Panc1 (cell line): ENCODE data around the gene C3orf49.

Experiments used
- SIN3A ChIP-seq: IDR thresholded peaks from 2 replicates; pipeline ENCODE4 v1.6.1; 2012; ENCODE audit warnings: low read depth, mild to moderate bottlenecking, low read length, moderate library complexity, borderline replicate concordance; ENCODE audit not compliant: insufficient read depth
- TCF7L2 ChIP-seq: IDR thresholded peaks from 2 replicates; pipeline ENCODE4 v1.6.1; 2011; ENCODE audit warnings: mild to moderate bottlenecking, low read depth, low read length, inconsistent platforms
- TF ChIP-seq, protein P1 (sequence below): fragments of 450-650 bp; IDR thresholded peaks from 2 replicates; pipeline ENCODE4 v1.5.1; 2017; ENCODE audit warnings: mild to moderate bottlenecking

DNA sequence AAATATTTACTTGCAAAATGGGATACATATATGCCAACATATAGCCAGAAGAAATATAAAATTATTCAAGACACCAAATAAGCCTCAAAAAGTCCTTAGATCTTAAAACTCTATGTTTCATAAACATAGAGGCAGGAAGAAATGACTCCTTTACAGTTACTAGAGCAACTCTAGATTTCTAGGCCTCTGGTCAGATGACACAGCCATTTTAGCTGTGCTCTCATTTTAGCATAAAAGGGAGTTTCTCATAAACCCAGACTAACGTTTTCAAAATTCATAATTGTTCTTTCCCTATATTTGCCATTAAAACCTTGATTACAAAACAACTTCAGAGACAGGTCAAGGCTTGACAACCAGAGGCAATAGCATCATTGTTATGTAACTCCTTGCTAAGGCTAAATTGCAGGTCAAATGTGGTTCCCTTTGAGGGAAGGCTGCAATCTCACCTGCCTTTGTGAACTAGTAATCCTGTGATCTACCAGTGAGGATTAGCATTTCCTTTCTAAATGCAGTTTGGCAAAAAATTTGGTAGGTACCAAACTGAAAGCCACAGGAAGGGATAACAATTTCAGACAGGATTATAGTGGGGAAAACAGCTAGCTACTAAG is 36.3 kb downstream of the C3orf49 start:
- TF ChIP-seq, protein P1, sequence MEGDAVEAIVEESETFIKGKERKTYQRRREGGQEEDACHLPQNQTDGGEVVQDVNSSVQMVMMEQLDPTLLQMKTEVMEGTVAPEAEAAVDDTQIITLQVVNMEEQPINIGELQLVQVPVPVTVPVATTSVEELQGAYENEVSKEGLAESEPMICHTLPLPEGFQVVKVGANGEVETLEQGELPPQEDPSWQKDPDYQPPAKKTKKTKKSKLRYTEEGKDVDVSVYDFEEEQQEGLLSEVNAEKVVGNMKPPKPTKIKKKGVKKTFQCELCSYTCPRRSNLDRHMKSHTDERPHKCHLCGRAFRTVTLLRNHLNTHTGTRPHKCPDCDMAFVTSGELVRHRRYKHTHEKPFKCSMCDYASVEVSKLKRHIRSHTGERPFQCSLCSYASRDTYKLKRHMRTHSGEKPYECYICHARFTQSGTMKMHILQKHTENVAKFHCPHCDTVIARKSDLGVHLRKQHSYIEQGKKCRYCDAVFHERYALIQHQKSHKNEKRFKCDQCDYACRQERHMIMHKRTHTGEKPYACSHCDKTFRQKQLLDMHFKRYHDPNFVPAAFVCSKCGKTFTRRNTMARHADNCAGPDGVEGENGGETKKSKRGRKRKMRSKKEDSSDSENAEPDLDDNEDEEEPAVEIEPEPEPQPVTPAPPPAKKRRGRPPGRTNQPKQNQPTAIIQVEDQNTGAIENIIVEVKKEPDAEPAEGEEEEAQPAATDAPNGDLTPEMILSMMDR = no peak
- TF ChIP-seq TCF7L2 (no peak), SIN3A (no peak)
